ENCODE results near the gene NUP214. TPM values are rescaled to one million over a fixed set of nuclear protein-coding genes. Genes with fewer than 3 reads are reported as not detected.

The NUP214 gene
- total and polyA plus RNA-seq, 2 of the 4 experiments (the other 2 are of a cell fraction) = 7.9 to 13.4 TPM

GRCh38 chr9:131188976-131189375 lies 63.6 kb downstream of the NUP214 start:
- ChIA-PET CTCF (interaction anchor here (1.1 kb wide), 1 partner anchor 9 kb away, joined by 4 read pairs; no protein-coding TSS in a partner anchor), POLR2A (ENCODE audit: unreplicated experiment) (no interaction called here)
- H3K27ac ChIP-seq (ENCODE audit: insufficient read depth, low read length) = no peak overlapping the region
- no peak overlapping the region for H2AK9ac ChIP-seq (replicated peaks; ENCODE audit: low read depth, low read length, poor library complexity)
- H2BK20ac ChIP-seq (ENCODE audit: low read depth, low read length) = no peak overlapping the region
- DNase-seq (no peak), ATAC-seq (ENCODE audit: low read depth) (no peak)
- no peaks in the 10 kb centered on the region for H4K20me1 ChIP-seq (ENCODE audit: insufficient read depth, low read length)
- H3K4me2 ChIP-seq (ENCODE audit: low read depth, low read length) = no peak overlapping the region
- H3K14ac ChIP-seq (replicated peaks; ENCODE audit: low read depth, low read length) = no peak overlapping the region
- H2BK5ac ChIP-seq (ENCODE audit: low read depth, low read length, poor library complexity, severe bottlenecking) = no peak overlapping the region
- no peaks in the 10 kb centered on the region for H3K27me3 ChIP-seq (ENCODE audit: control insufficient read depth, insufficient read depth, low read length)
- H2AK5ac ChIP-seq (ENCODE audit: low read depth, low read length) = no peak overlapping the region
- BruUV-seq (replicated peaks) = no TSS peak
- H3K9me3 ChIP-seq (ENCODE audit: control insufficient read depth, insufficient read depth, low read length) = no peaks in the 10 kb centered on the region
- dilution Hi-C loops (cut with HindIII; ENCODE audit: low sequenced_read_pairs, unreplicated experiment) (no loop called here), intact Hi-C loops (cut with micrococcal nuclease) (no loop called here), in situ Hi-C loops (cut with MboI; ENCODE audit: low sequenced_read_pairs) (no loop called here)
- peaks cover 2% of the 10 kb centered on the region; the same call in 1 of the 2 replicates for H3K9me1 ChIP-seq (ENCODE audit: insufficient read depth, low read length)
- no peak overlapping the region for H4K91ac ChIP-seq (ENCODE audit: insufficient read depth, low read depth, low read length)
- TF ChIP-seq FOS (IDR thresholded peaks at IDR 0.05; ENCODE audit: low read depth, low read length) = no peak
- no peak for TF ChIP-seq MAFK (IDR thresholded peaks at IDR 0.05; ENCODE audit: low read depth, low read length)
- TF ChIP-seq, protein P1, sequence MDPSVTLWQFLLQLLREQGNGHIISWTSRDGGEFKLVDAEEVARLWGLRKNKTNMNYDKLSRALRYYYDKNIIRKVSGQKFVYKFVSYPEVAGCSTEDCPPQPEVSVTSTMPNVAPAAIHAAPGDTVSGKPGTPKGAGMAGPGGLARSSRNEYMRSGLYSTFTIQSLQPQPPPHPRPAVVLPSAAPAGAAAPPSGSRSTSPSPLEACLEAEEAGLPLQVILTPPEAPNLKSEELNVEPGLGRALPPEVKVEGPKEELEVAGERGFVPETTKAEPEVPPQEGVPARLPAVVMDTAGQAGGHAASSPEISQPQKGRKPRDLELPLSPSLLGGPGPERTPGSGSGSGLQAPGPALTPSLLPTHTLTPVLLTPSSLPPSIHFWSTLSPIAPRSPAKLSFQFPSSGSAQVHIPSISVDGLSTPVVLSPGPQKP (IDR thresholded peaks at IDR 0.05; ENCODE audit: borderline replicate concordance, low read depth, low read length) = no peak
- TF ChIP-seq MXI1 (IDR thresholded peaks at IDR 0.05; ENCODE audit: borderline replicate concordance, low read depth, low read length) = no peak
- TF ChIP-seq RFX5 (IDR thresholded peaks at IDR 0.05; ENCODE audit: low read depth, low read length) = no peak
- no peak for TF ChIP-seq USF2 (IDR thresholded peaks at IDR 0.05; ENCODE audit: low read depth, low read length)
- no peak for TF ChIP-seq POLR2A (IDR thresholded peaks at IDR 0.05; ENCODE audit: low read depth, low read length)
- TF ChIP-seq MAZ (IDR thresholded peaks at IDR 0.05; ENCODE audit: borderline replicate concordance, low read depth, low read length) = no peak
- TF ChIP-seq CTCF (conservative IDR thresholded peaks at IDR 0.05; ENCODE audit: low read depth, low read length) = no peak
- TF ChIP-seq BHLHE40 (IDR thresholded peaks at IDR 0.05; ENCODE audit: low read depth, low read length) = no peak
- TF ChIP-seq NFE2L2 (IDR thresholded peaks at IDR 0.05; ENCODE audit: low read depth, low read length) = no peak
- no peak for TF ChIP-seq SMC3 (IDR thresholded peaks at IDR 0.05; ENCODE audit: low read depth, low read length)
- H3K9ac ChIP-seq (ENCODE audit: low read depth, low read length) = no peak overlapping the region
- H3K56ac ChIP-seq (ENCODE audit: extremely low read depth, insufficient read depth, low read length) = no peak overlapping the region
- peaks cover 28% of the 10 kb centered on the region for H3K36me3 ChIP-seq (ENCODE audit: control insufficient read depth, insufficient read depth, low read length)
- WGBS, 2 experiments (ENCODE audit: extremely low coverage in 2 of 2, insufficient read length in 1 of 2) = 80% methylated on average over 1 of the region's 3 CpGs; no CpG with 5 or more reads in 1 of the 2 experiments
- H2BK120ac ChIP-seq (ENCODE audit: low read depth, low read length) = no peak overlapping the region
- no peak overlapping the region for H3K4ac ChIP-seq (ENCODE audit: low read depth, low read length)
- H3K23ac ChIP-seq (ENCODE audit: low read depth, low read length) = no peak overlapping the region
- H3K4me1 ChIP-seq (ENCODE audit: control insufficient read depth, insufficient read depth, low read length) = peaks cover 5% of the 10 kb centered on the region
- no peak overlapping the region for H2BK15ac ChIP-seq (ENCODE audit: low read depth, low read length)
- no peak overlapping the region for H3K4me3 ChIP-seq (ENCODE audit: insufficient read depth, low read depth, low read length)
- H2AFZ ChIP-seq (replicated peaks; ENCODE audit: low read length, poor library complexity) = no peak overlapping the region
- H4K5ac ChIP-seq (ENCODE audit: low read depth, low read length) = no peak overlapping the region
- H3K18ac ChIP-seq (ENCODE audit: low read depth, low read length) = no peak overlapping the region
- peaks cover 3 to 10% of the 10 kb centered on the region in 2 experiments; a peak in 2 of 4 replicates for H3K79me1 ChIP-seq (ENCODE audit: low read depth in 1 of 2, low read length in 2 of 2)
- no peak overlapping the region for H4K8ac ChIP-seq (ENCODE audit: low read depth in 2 of 2, low read length in 2 of 2)
